Activated CD8-positive, alpha-beta memory T cell treated with anti-CD3 and anti-CD28 coated beads for 4 hours (primary cell): ENCODE measurements around the gene CR1L.
"Not testable (repeated sequence)": the region's sequence is repeated elsewhere in the genome, so short reads cannot be mapped to it uniquely, and the experiment has no call there.

ENCODE experiments used
- DNase-seq, 2 donors: peaks; one replicate each; pipeline ENCODE4 v3.0.0-alpha.2; 2020; ENCODE audit warnings: low read depth in 2 of 2

The CR1L gene

GRCh38 chr1:207745839-207746767 is 101.2 kb downstream of the CR1L start:
- no peak for DNase-seq

GRCh38 chr1:207747627-207748492 is 102.9 kb downstream of the CR1L start:
- DNase-seq, result no peak

GRCh38 chr1:207748737-207749528 is 104.0 kb downstream of the CR1L start:
- no peak for DNase-seq

GRCh38 chr1:207750631-207751305 is 105.8 kb downstream of the CR1L start:
- no peak for DNase-seq

- DNase-seq, result not testable (repeated sequence)
Measured at GRCh38 chr1:207751463-207751789, 106.5 kb downstream of the CR1L start.

- DNase-seq, result peak; percentile 81 to 82
Measured at GRCh38 chr1:207751790-207752455, 107.0 kb downstream of the CR1L start, which contains the start of gene CD46. TSS of gene CD46 (plus strand) at chr1:207752054. CDS start at chr1:207752213, 159 bp downstream.

GRCh38 chr1:207752456-207752998 is 107.6 kb downstream of the CR1L start:
- DNase-seq, result no peak

- no peak for DNase-seq
Measured at GRCh38 chr1:207753611-207754010, 108.7 kb downstream of the CR1L start.

- DNase-seq, result no peak
Measured at GRCh38 chr1:207754011-207754410, 109.1 kb downstream of the CR1L start.

GRCh38 chr1:207754974-207755700 is 110.2 kb downstream of the CR1L start:
- no peak for DNase-seq

GRCh38 chr1:207755846-207756693 is 111.1 kb downstream of the CR1L start:
- no peak for DNase-seq

GRCh38 chr1:207762622-207763021 is 117.7 kb downstream of the CR1L start:
- DNase-seq, result no peak

GRCh38 chr1:207763091-207763490 is 118.2 kb downstream of the CR1L start:
- DNase-seq, result no peak

GRCh38 chr1:207763972-207764371 is 119.0 kb downstream of the CR1L start:
- DNase-seq, result no peak

GRCh38 chr1:207766569-207766968 is 121.6 kb downstream of the CR1L start:
- no peak for DNase-seq

GRCh38 chr1:207770514-207770913 is 125.6 kb downstream of the CR1L start:
- DNase-seq, result not testable (repeated sequence)
